H9 (cell line): ENCODE data around the gene TMTC2. TPM values are rescaled to one million over a fixed set of nuclear protein-coding genes. Genes with fewer than 3 reads are reported as not detected.

Experiments used
- DNase-seq: peaks from one replicate; pipeline ENCODE4 v3.0.0-alpha.2; 2017
- H2AFZ ChIP-seq: one replicate; pipeline ENCODE4 v1.6.1; 2013; ENCODE audit warnings: mild to moderate bottlenecking, low read length, control low read depth, moderate library complexity
- H2AK5ac ChIP-seq: 2 replicates; pipeline ENCODE4 v1.6.1; 2013; ENCODE audit warnings: low read length, control low read depth, mixed read lengths; ENCODE audit not compliant: insufficient read length
- H2BK120ac ChIP-seq: one replicate; pipeline ENCODE4 v1.6.1; 2013; ENCODE audit warnings: low read depth, mild to moderate bottlenecking, low read length, control low read depth, inconsistent platforms; ENCODE audit not compliant: poor library complexity, severe bottlenecking
- H2BK12ac ChIP-seq: 2 replicates; pipeline ENCODE4 v1.6.1; 2013; ENCODE audit warnings: low read length, control low read depth, mixed read lengths, low read depth; ENCODE audit not compliant: insufficient read length
- H2BK15ac ChIP-seq: 2 replicates; pipeline ENCODE4 v1.6.1; 2013; ENCODE audit warnings: low read depth, low read length, control low read depth
- H2BK20ac ChIP-seq: one replicate; pipeline ENCODE4 v1.6.1; 2013; ENCODE audit warnings: low read depth, mild to moderate bottlenecking, low read length, control low read depth, inconsistent platforms; ENCODE audit not compliant: poor library complexity, severe bottlenecking
- H2BK5ac ChIP-seq: 2 replicates; pipeline ENCODE4 v1.6.1; 2013; ENCODE audit warnings: low read length, control low read depth, mixed read lengths; ENCODE audit not compliant: insufficient read length
- H3K14ac ChIP-seq: 2 replicates; pipeline ENCODE4 v1.6.1; 2013; ENCODE audit warnings: low read length, control low read depth; ENCODE audit not compliant: insufficient read depth
- H3K18ac ChIP-seq: 2 replicates; pipeline ENCODE4 v1.6.1; 2013; ENCODE audit warnings: low read depth, mild to moderate bottlenecking, mixed read lengths, low read length, control low read depth; ENCODE audit not compliant: insufficient read length
- H3K23ac ChIP-seq: 2 replicates; pipeline ENCODE4 v1.6.1; 2013; ENCODE audit warnings: low read length, control low read depth, mixed read lengths, low read depth; ENCODE audit not compliant: insufficient read length
- H3K23me2 ChIP-seq: 2 replicates; pipeline ENCODE4 v1.6.1; 2013; ENCODE audit warnings: low read depth, mild to moderate bottlenecking, mixed read lengths, low read length, control low read depth; ENCODE audit not compliant: insufficient read length, poor library complexity, severe bottlenecking
- H3K27ac ChIP-seq: 2 replicates; pipeline ENCODE4 v1.5.1; 2013; ENCODE audit warnings: low read length, control low read depth, mixed read lengths, low read depth; ENCODE audit not compliant: insufficient read length
- H3K27me3 ChIP-seq: 2 replicates; pipeline ENCODE4 v1.6.1; 2013; ENCODE audit warnings: low read length, control low read depth, inconsistent platforms; ENCODE audit not compliant: insufficient read depth
- H3K4ac ChIP-seq: 2 replicates; pipeline ENCODE4 v1.6.1; 2013; ENCODE audit warnings: low read depth, mild to moderate bottlenecking, control low read depth, inconsistent platforms, low read length, moderate library complexity
- H3K4me1 ChIP-seq: 2 replicates; pipeline ENCODE4 v1.6.1; 2013; ENCODE audit warnings: low read length, control low read depth, inconsistent platforms; ENCODE audit not compliant: insufficient read depth
- H3K4me2 ChIP-seq: 2 replicates; pipeline ENCODE4 v1.6.1; 2013; ENCODE audit warnings: low read length, control low read depth, mixed read lengths; ENCODE audit not compliant: insufficient read length, insufficient read depth
- H3K56ac ChIP-seq: 2 replicates; pipeline ENCODE4 v1.6.1; 2013; ENCODE audit warnings: low read depth, mild to moderate bottlenecking, mixed read lengths, low read length, control low read depth; ENCODE audit not compliant: insufficient read length
- H3K79me1 ChIP-seq: 2 replicates; pipeline ENCODE4 v1.6.1; 2013; ENCODE audit warnings: low read depth, mild to moderate bottlenecking, moderate library complexity, low read length, control low read depth, inconsistent platforms; ENCODE audit not compliant: insufficient read depth, poor library complexity, severe bottlenecking
- H3K79me2 ChIP-seq: 2 replicates; pipeline ENCODE4 v1.6.1; 2013; ENCODE audit warnings: low read length, control low read depth, inconsistent platforms; ENCODE audit not compliant: insufficient read depth
- H3K9ac ChIP-seq: 2 replicates; pipeline ENCODE4 v1.6.1; 2013; ENCODE audit warnings: low read length, control low read depth, mixed read lengths; ENCODE audit not compliant: insufficient read length; ENCODE audit errors: extremely low read depth
- H3K9me3 ChIP-seq: one replicate; pipeline ENCODE4 v1.6.1; 2013; ENCODE audit warnings: low read depth, low read length, inconsistent platforms; ENCODE audit not compliant: control insufficient read depth
- H3T11ph ChIP-seq: one replicate; pipeline ENCODE4 v1.6.1; 2013; ENCODE audit warnings: mild to moderate bottlenecking, low read length, control low read depth, inconsistent platforms
- H4K20me1 ChIP-seq: one replicate; pipeline ENCODE4 v1.6.1; 2013; ENCODE audit not compliant: control insufficient read depth, insufficient read length, insufficient read depth
- H4K5ac ChIP-seq: 2 replicates; pipeline ENCODE4 v1.6.1; 2013; ENCODE audit warnings: low read depth, mild to moderate bottlenecking, mixed read lengths, low read length, control low read depth; ENCODE audit not compliant: insufficient read length
- H4K8ac ChIP-seq: replicated peaks from 2 replicates; pipeline ENCODE4 v1.6.1; 2013; ENCODE audit warnings: low read length, control low read depth, mixed read lengths, low read depth; ENCODE audit not compliant: insufficient read length
- H4K91ac ChIP-seq: 2 replicates; pipeline ENCODE4 v1.6.1; 2013; ENCODE audit warnings: low read depth, mild to moderate bottlenecking, moderate library complexity, mixed read lengths, low read length, control low read depth; ENCODE audit not compliant: insufficient read length
- H3K27ac Mint-ChIP-seq, 3 experiments: 2 replicates in 2 of 3; 3 replicates in 1 of 3; pipeline ENCODE4 v1.8.0; 2020 to 2021; ENCODE audit warnings: mixed read lengths in 3 of 3, mild to moderate bottlenecking in 1 of 3, moderate library complexity in 1 of 3
- H3K27me3 Mint-ChIP-seq: 2 replicates; pipeline ENCODE4 v1.8.0; 2021; ENCODE audit warnings: low read depth, mild to moderate bottlenecking, moderate library complexity, mixed read lengths
- H3K36me3 Mint-ChIP-seq, 3 experiments: 2 replicates in 2 of 3; 3 replicates in 1 of 3; pipeline ENCODE4 v1.8.0; 2020 to 2021; ENCODE audit warnings: low read depth in 3 of 3, mixed read lengths in 3 of 3; ENCODE audit not compliant: insufficient read depth in 1 of 3
- H3K4me1 Mint-ChIP-seq, 2 experiments: 2 replicates each; pipeline ENCODE4 v1.8.0; 2020; ENCODE audit warnings: mixed read lengths in 2 of 2
- H3K4me3 Mint-ChIP-seq, 2 experiments: 2 replicates in 1 of 2; 3 replicates in 1 of 2; pipeline ENCODE4 v1.8.0; 2020 to 2021; ENCODE audit warnings: mild to moderate bottlenecking in 2 of 2, mixed read lengths in 2 of 2, moderate library complexity in 1 of 2
- H3K9me3 Mint-ChIP-seq, 2 experiments: 2 replicates in 1 of 2; 3 replicates in 1 of 2; pipeline ENCODE4 v1.8.0; 2020; ENCODE audit warnings: mild to moderate bottlenecking in 2 of 2, mixed read lengths in 2 of 2, moderate library complexity in 1 of 2
- CTCF ChIP-seq: fragments of 200-600 bp; sonication (generic); conservative IDR thresholded peaks from 3 replicates; pipeline ENCODE4 v1.8.0; 2021; ENCODE audit warnings: antibody characterized with exemption, mild to moderate bottlenecking
- WGBS: extraction: QIAGEN DNeasy Blood & Tissue Kit; methylation state at CpG from one replicate; pipeline ENCODE4 v1.1.7; 2013; ENCODE audit warnings: missing lambda C conversion rate, low lambda C conversion rate, mixed read lengths; ENCODE audit not compliant: insufficient read length; ENCODE audit errors: extremely low coverage; 5-methylcytosine and 5-hydroxymethylcytosine counted together
- total RNA-seq: library from RNA; stranded (reverse); gene quantifications from 2 replicates; pipeline ENCODE4 v1.2.1, GENCODE V29; 2021

The TMTC2 gene
- total RNA-seq, 1 experiment from 2014 or later: 3.1 TPM

GRCh38 chr12:82740129-82741000 lies 53.7 kb downstream of the TMTC2 start:
- Histone ChIP-seq H2BK15ac (no peak overlapping the region), H2AK5ac (no peak overlapping the region), H3K4me1 (no peaks in the 10 kb centered on the region), H2BK120ac (no peak overlapping the region), H3K9me3 (no peaks in the 10 kb centered on the region), H3K23ac (no peak overlapping the region), H2BK20ac (no peak overlapping the region), H2BK12ac (no peak overlapping the region), H2BK5ac (no peak overlapping the region), H3K18ac (no peak overlapping the region), H3K4me2 (no peak overlapping the region), H3K27ac (no peak overlapping the region), H4K8ac (no peak overlapping the region), H2AFZ (no peak overlapping the region), H3K79me1 (no peaks in the 10 kb centered on the region), H4K91ac (no peak overlapping the region), H3K56ac (no peak overlapping the region), H3K4ac (no peak overlapping the region), H3K23me2 (no peaks in the 10 kb centered on the region), H3T11ph (no peak overlapping the region), H4K20me1 (no peaks in the 10 kb centered on the region), H3K9ac (no peak overlapping the region), H4K5ac (no peak overlapping the region), H3K27me3 (no peaks in the 10 kb centered on the region), H3K79me2 (no peaks in the 10 kb centered on the region), H3K14ac (no peak overlapping the region)
- Mint-ChIP-seq H3K9me3 (no peaks in the 10 kb centered on the region; a peak in 2 of 5 replicates), H3K27ac (peak overlapping the region in 2 of 3 experiments; percentile 53 to 59; a peak in 4 of 7 replicates), H3K27me3 (no peaks in the 10 kb centered on the region), H3K36me3 (0 out of 7 replicates have a peak, but pooled peaks cover 0 to 2% (median 0%) of the 10 kb centered on the region in 3 experiments), H3K4me1 (peaks cover 10 to 11% of the 10 kb centered on the region in 2 experiments), H3K4me3 (no peak overlapping the region)
- no CpG with 5 or more reads among the region's 7 CpGs for WGBS
- TF ChIP-seq CTCF: no peak
- peak; percentile 33 for DNase-seq
